Measurements from ENCODE around the gene CCDC88C. TPM values are rescaled to one million over a fixed set of nuclear protein-coding genes. Genes with fewer than 3 reads are reported as not detected.
A peak's percentile ranks its signal among the peaks of the same experiment; 100 is the strongest.

Gene CCDC88C
- total RNA-seq, 1 donor from 2014 or later: 9.4 TPM

- Histone ChIP-seq H3K4me3 (ENCODE audit: low read length in 3 of 3) (no peak overlapping the region), H3K27ac (ENCODE audit: low read depth, low read length) (no peak overlapping the region), H3K9me3 (ENCODE audit: control insufficient read depth in 3 of 3, low read length in 3 of 3) (no peaks in the 10 kb centered on the region), H3K9ac (ENCODE audit: low read depth in 1 of 3, low read length in 3 of 3) (no peak overlapping the region), H3K36me3 (ENCODE audit: control insufficient read depth in 3 of 3, insufficient read depth in 3 of 3, low read length in 3 of 3) (peaks cover 0 to 1% (median 0%) of the 10 kb centered on the region in 3 donors), H3K4me1 (ENCODE audit: control insufficient read depth in 3 of 3, insufficient read depth in 3 of 3, low read length in 3 of 3) (peaks cover 19 to 42% (median 30%) of the 10 kb centered on the region in 3 donors), H3K27me3 (ENCODE audit: control insufficient read depth in 3 of 3, insufficient read depth in 3 of 3, low read length in 3 of 3) (peaks cover 0 to 13% (median 0%) of the 10 kb centered on the region in 3 donors)
Observed at GRCh38 chr14:91332171-91332985, 85.2 kb downstream of the CCDC88C start.

DNA sequence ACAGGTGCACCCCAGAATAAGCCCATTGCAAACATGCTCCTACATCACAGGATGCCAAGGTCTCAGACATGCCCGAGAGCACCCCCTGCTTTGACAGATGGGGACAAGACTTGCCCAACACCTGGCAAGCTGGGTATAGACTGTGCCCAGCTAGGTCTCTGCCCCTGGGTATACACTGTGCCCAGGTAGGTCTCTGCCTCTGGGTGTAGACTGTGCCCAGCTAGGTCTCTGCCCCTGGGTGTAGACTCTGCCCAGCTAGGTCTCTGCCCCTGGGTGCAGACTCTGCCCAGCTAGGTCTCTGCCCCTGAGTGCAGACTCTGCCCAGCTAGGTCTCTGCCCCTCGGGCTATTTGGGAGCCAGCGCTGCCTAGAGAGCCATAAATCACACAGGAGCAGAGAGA lies 85.9 kb downstream of the CCDC88C start:
- H3K27me3 ChIP-seq (ENCODE audit: control insufficient read depth in 3 of 3, insufficient read depth in 3 of 3, low read length in 3 of 3): peaks cover 0 to 13% (median 0%) of the 10 kb centered on the region in 3 donors
- H3K27ac ChIP-seq (ENCODE audit: low read depth, low read length): no peak overlapping the region
- no peak overlapping the region for H3K4me3 ChIP-seq (ENCODE audit: low read length in 3 of 3)
- H3K9ac ChIP-seq (ENCODE audit: low read depth in 1 of 3, low read length in 3 of 3): no peak overlapping the region
- no peaks in the 10 kb centered on the region for H3K36me3 ChIP-seq (ENCODE audit: control insufficient read depth in 3 of 3, insufficient read depth in 3 of 3, low read length in 3 of 3)
- peaks cover 19 to 48% (median 33%) of the 10 kb centered on the region in 3 donors for H3K4me1 ChIP-seq (ENCODE audit: control insufficient read depth in 3 of 3, insufficient read depth in 3 of 3, low read length in 3 of 3)
- no peaks in the 10 kb centered on the region for H3K9me3 ChIP-seq (ENCODE audit: control insufficient read depth in 3 of 3, low read length in 3 of 3)

DNA sequence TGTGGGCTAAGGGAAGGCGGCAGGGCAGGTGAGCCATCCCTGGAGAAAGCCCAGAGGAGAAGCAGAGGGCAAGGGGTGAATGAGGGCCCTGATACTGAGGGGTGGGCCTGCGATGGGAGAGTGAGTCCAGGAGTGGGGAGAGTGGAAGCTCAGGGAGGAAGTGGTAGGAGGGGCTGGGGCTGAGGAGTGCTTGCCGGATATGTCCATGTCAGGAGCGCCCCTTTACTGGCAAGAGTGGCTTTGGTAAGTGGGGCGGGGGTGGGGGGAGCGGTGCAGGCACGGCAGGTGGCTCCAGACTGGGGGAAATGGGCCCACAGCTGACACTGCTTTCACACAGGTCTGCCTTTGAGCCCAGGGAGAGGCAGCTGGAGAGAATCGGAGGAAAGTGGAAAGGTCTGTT lies 86.8 kb downstream of the CCDC88C start:
- H3K9me3 ChIP-seq (ENCODE audit: control insufficient read depth in 3 of 3, low read length in 3 of 3): no peaks in the 10 kb centered on the region
- H3K27me3 ChIP-seq (ENCODE audit: control insufficient read depth in 3 of 3, insufficient read depth in 3 of 3, low read length in 3 of 3): peaks cover 0 to 11% (median 0%) of the 10 kb centered on the region in 3 donors
- no peak overlapping the region for H3K27ac ChIP-seq (ENCODE audit: low read depth, low read length)
- H3K4me3 ChIP-seq (ENCODE audit: low read length in 3 of 3): no peak overlapping the region
- no peaks in the 10 kb centered on the region for H3K36me3 ChIP-seq (ENCODE audit: control insufficient read depth in 3 of 3, insufficient read depth in 3 of 3, low read length in 3 of 3)
- H3K4me1 ChIP-seq (ENCODE audit: control insufficient read depth in 3 of 3, insufficient read depth in 3 of 3, low read length in 3 of 3): peaks cover 19 to 49% (median 33%) of the 10 kb centered on the region in 3 donors
- H3K9ac ChIP-seq (ENCODE audit: low read depth in 1 of 3, low read length in 3 of 3): no peak overlapping the region

DNA sequence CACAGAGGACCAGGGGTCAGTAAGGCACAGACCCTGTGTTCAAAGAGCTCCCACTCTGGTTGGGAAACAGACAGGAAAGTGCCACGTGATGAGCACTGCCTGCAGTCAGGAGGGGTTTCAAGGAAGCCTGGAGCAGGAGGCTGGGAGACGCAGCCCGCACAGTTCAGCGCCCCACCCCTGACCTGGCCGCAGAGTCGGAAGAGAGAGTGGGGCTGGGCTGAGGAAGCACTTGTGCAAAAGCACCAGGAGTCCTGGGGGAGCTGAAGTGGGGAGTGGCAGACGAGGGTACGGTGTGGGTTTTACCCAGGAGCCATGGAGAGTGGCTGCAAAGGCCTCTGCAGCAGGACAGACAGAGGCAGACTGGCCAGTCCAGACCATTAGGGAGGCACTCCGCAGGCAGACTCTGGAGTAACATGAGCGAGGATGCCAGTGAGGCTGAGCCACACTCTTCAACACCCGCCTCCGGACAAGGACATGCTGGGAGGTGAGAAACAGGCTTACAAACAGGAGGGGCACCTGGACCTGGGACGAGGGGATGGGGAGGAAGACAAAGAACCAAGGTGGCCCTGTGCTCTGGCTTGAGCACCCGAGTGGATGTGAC lies 87.4 kb downstream of the CCDC88C start:
- Histone ChIP-seq H3K36me3 (ENCODE audit: control insufficient read depth in 3 of 3, insufficient read depth in 3 of 3, low read length in 3 of 3) (no peaks in the 10 kb centered on the region), H3K4me1 (ENCODE audit: control insufficient read depth in 3 of 3, insufficient read depth in 3 of 3, low read length in 3 of 3) (peaks cover 20 to 51% (median 36%) of the 10 kb centered on the region in 3 donors), H3K27me3 (ENCODE audit: control insufficient read depth in 3 of 3, insufficient read depth in 3 of 3, low read length in 3 of 3) (peaks cover 0 to 9% (median 0%) of the 10 kb centered on the region in 3 donors), H3K9me3 (ENCODE audit: control insufficient read depth in 3 of 3, low read length in 3 of 3) (no peaks in the 10 kb centered on the region), H3K27ac (ENCODE audit: low read depth, low read length) (no peak overlapping the region), H3K4me3 (ENCODE audit: low read length in 3 of 3) (no peak overlapping the region), H3K9ac (ENCODE audit: low read depth in 1 of 3, low read length in 3 of 3) (no peak overlapping the region)

GRCh38 chr14:91329486-91330014 lies 88.1 kb downstream of the CCDC88C start:
- no peak overlapping the region for H3K4me3 ChIP-seq (ENCODE audit: low read length in 3 of 3)
- peaks cover 27 to 57% (median 42%) of the 10 kb centered on the region in 3 donors for H3K4me1 ChIP-seq (ENCODE audit: control insufficient read depth in 3 of 3, insufficient read depth in 3 of 3, low read length in 3 of 3)
- peaks cover 0 to 7% (median 0%) of the 10 kb centered on the region in 3 donors for H3K27me3 ChIP-seq (ENCODE audit: control insufficient read depth in 3 of 3, insufficient read depth in 3 of 3, low read length in 3 of 3)
- no peaks in the 10 kb centered on the region for H3K36me3 ChIP-seq (ENCODE audit: control insufficient read depth in 3 of 3, insufficient read depth in 3 of 3, low read length in 3 of 3)
- no peak overlapping the region for H3K9ac ChIP-seq (ENCODE audit: low read depth in 1 of 3, low read length in 3 of 3)
- H3K9me3 ChIP-seq (ENCODE audit: control insufficient read depth in 3 of 3, low read length in 3 of 3): no peaks in the 10 kb centered on the region
- H3K27ac ChIP-seq (ENCODE audit: low read depth, low read length): no peak overlapping the region

- Histone ChIP-seq H3K27me3 (ENCODE audit: control insufficient read depth in 3 of 3, insufficient read depth in 3 of 3, low read length in 3 of 3) (peaks cover 0 to 7% (median 0%) of the 10 kb centered on the region in 3 donors), H3K9ac (ENCODE audit: low read depth in 1 of 3, low read length in 3 of 3) (peak overlapping the region in 1 of 3 donors; percentile 38), H3K4me1 (ENCODE audit: control insufficient read depth in 3 of 3, insufficient read depth in 3 of 3, low read length in 3 of 3) (peaks cover 33 to 68% (median 51%) of the 10 kb centered on the region in 3 donors), H3K27ac (ENCODE audit: low read depth, low read length) (no peak overlapping the region), H3K36me3 (ENCODE audit: control insufficient read depth in 3 of 3, insufficient read depth in 3 of 3, low read length in 3 of 3) (no peaks in the 10 kb centered on the region), H3K4me3 (ENCODE audit: low read length in 3 of 3) (no peak overlapping the region), H3K9me3 (ENCODE audit: control insufficient read depth in 3 of 3, low read length in 3 of 3) (no peaks in the 10 kb centered on the region)
Observed at GRCh38 chr14:91328313-91329050, 89.1 kb downstream of the CCDC88C start.

- H3K9ac ChIP-seq (ENCODE audit: low read depth in 1 of 3, low read length in 3 of 3): no peak overlapping the region
- no peak overlapping the region for H3K27ac ChIP-seq (ENCODE audit: low read depth, low read length)
- no peaks in the 10 kb centered on the region for H3K9me3 ChIP-seq (ENCODE audit: control insufficient read depth in 3 of 3, low read length in 3 of 3)
- H3K4me1 ChIP-seq (ENCODE audit: control insufficient read depth in 3 of 3, insufficient read depth in 3 of 3, low read length in 3 of 3): peaks cover 39 to 70% (median 55%) of the 10 kb centered on the region in 3 donors
- H3K27me3 ChIP-seq (ENCODE audit: control insufficient read depth in 3 of 3, insufficient read depth in 3 of 3, low read length in 3 of 3): peaks cover 0 to 7% (median 0%) of the 10 kb centered on the region in 3 donors
- H3K4me3 ChIP-seq (ENCODE audit: low read length in 3 of 3): no peak overlapping the region
- no peaks in the 10 kb centered on the region for H3K36me3 ChIP-seq (ENCODE audit: control insufficient read depth in 3 of 3, insufficient read depth in 3 of 3, low read length in 3 of 3)
Observed at GRCh38 chr14:91327661-91328312, 89.8 kb downstream of the CCDC88C start.

GRCh38 chr14:91327250-91327595 lies 90.4 kb downstream of the CCDC88C start:
- Histone ChIP-seq H3K9ac (ENCODE audit: low read depth in 1 of 3, low read length in 3 of 3) (no peak overlapping the region), H3K9me3 (ENCODE audit: control insufficient read depth in 3 of 3, low read length in 3 of 3) (no peaks in the 10 kb centered on the region), H3K4me1 (ENCODE audit: control insufficient read depth in 3 of 3, insufficient read depth in 3 of 3, low read length in 3 of 3) (peaks cover 36 to 65% (median 51%) of the 10 kb centered on the region in 3 donors), H3K36me3 (ENCODE audit: control insufficient read depth in 3 of 3, insufficient read depth in 3 of 3, low read length in 3 of 3) (no peaks in the 10 kb centered on the region), H3K27me3 (ENCODE audit: control insufficient read depth in 3 of 3, insufficient read depth in 3 of 3, low read length in 3 of 3) (peaks cover 0 to 6% (median 0%) of the 10 kb centered on the region in 3 donors), H3K4me3 (ENCODE audit: low read length in 3 of 3) (no peak overlapping the region), H3K27ac (ENCODE audit: low read depth, low read length) (no peak overlapping the region)

- Histone ChIP-seq H3K4me1 (ENCODE audit: control insufficient read depth in 3 of 3, insufficient read depth in 3 of 3, low read length in 3 of 3) (peaks cover 35 to 62% (median 51%) of the 10 kb centered on the region in 3 donors), H3K27me3 (ENCODE audit: control insufficient read depth in 3 of 3, insufficient read depth in 3 of 3, low read length in 3 of 3) (peaks cover 0 to 3% (median 0%) of the 10 kb centered on the region in 3 donors), H3K4me3 (ENCODE audit: low read length in 3 of 3) (no peak overlapping the region), H3K9ac (ENCODE audit: low read depth in 1 of 3, low read length in 3 of 3) (no peak overlapping the region), H3K36me3 (ENCODE audit: control insufficient read depth in 3 of 3, insufficient read depth in 3 of 3, low read length in 3 of 3) (no peaks in the 10 kb centered on the region), H3K27ac (ENCODE audit: low read depth, low read length) (no peak overlapping the region), H3K9me3 (ENCODE audit: control insufficient read depth in 3 of 3, low read length in 3 of 3) (no peaks in the 10 kb centered on the region)
Observed at GRCh38 chr14:91326514-91327249, 90.9 kb downstream of the CCDC88C start.
